GM18951 (cell line): ENCODE measurements around the gene CHCT1.

Experiments used
- POLR2A ChIP-seq: IDR thresholded peaks from 4 replicates; pipeline ENCODE4 v1.6.1; 2011; ENCODE audit warnings: mild to moderate bottlenecking; ENCODE audit not compliant: insufficient read length, insufficient read depth; ENCODE audit errors: extremely low read depth
- in situ Hi-C: fragments of 300-500 bp; cut with MboI; formaldehyde crosslinking; loops from one replicate; pipeline ENCODE4 v1.12.0; 2022; ENCODE audit warnings: low sequenced_read_pairs, mixed read lengths, inconsistent platforms; ENCODE audit not compliant: unreplicated experiment

Gene CHCT1

GRCh38 chr17:60436676-60437075, 14.4 kb downstream of the CHCT1 start:
- no peak for TF ChIP-seq POLR2A
- in situ Hi-C loops, result no loop called here

GRCh38 chr17:60439501-60439900, 17.2 kb downstream of the CHCT1 start:
- in situ Hi-C loops, result no loop called here
- no peak for TF ChIP-seq POLR2A

- TF ChIP-seq POLR2A, result no peak
- in situ Hi-C loops, result no loop called here
Observed at GRCh38 chr17:60442271-60443173, 20.2 kb downstream of the CHCT1 start.

- in situ Hi-C loops, result no loop called here
- TF ChIP-seq POLR2A, result no peak
Observed at GRCh38 chr17:60443713-60444112, 21.4 kb downstream of the CHCT1 start.

GRCh38 chr17:60445144-60445543, 22.9 kb downstream of the CHCT1 start:
- in situ Hi-C loops, result no loop called here
- no peak for TF ChIP-seq POLR2A

GRCh38 chr17:60447375-60447774, 25.1 kb downstream of the CHCT1 start:
- in situ Hi-C loops, result no loop called here
- no peak for TF ChIP-seq POLR2A

- in situ Hi-C loops, result no loop called here
- TF ChIP-seq POLR2A, result no peak
Observed at GRCh38 chr17:60451071-60451470, 28.8 kb downstream of the CHCT1 start.

- no peak for TF ChIP-seq POLR2A
- in situ Hi-C loops, result no loop called here
Observed at GRCh38 chr17:60451965-60452364, 29.7 kb downstream of the CHCT1 start.

GRCh38 chr17:60455378-60455777, 33.1 kb downstream of the CHCT1 start:
- no peak for TF ChIP-seq POLR2A
- in situ Hi-C loops, result no loop called here

GRCh38 chr17:60457148-60457547, 34.9 kb downstream of the CHCT1 start:
- no peak for TF ChIP-seq POLR2A
- in situ Hi-C loops, result no loop called here

GRCh38 chr17:60461584-60461983, 39.3 kb downstream of the CHCT1 start:
- no peak for TF ChIP-seq POLR2A
- in situ Hi-C loops, result no loop called here

GRCh38 chr17:60463157-60463835, 41.0 kb downstream of the CHCT1 start:
- TF ChIP-seq POLR2A, result no peak
- in situ Hi-C loops, result no loop called here

GRCh38 chr17:60464343-60464742, 42.1 kb downstream of the CHCT1 start:
- no peak for TF ChIP-seq POLR2A
- in situ Hi-C loops, result no loop called here

GRCh38 chr17:60468371-60468770, 46.1 kb downstream of the CHCT1 start:
- in situ Hi-C loops, result no loop called here
- TF ChIP-seq POLR2A, result no peak

GRCh38 chr17:60471451-60471850, 49.2 kb downstream of the CHCT1 start:
- in situ Hi-C loops, result no loop called here
- no peak for TF ChIP-seq POLR2A
